Measurements from ENCODE around the gene CHST11.

The CHST11 gene

GRCh38 chr12:104657726-104658484, 201.2 kb downstream of the CHST11 start:
- DNase-seq = no peak

- no peak for DNase-seq
Measured at GRCh38 chr12:104659058-104659457, 202.3 kb downstream of the CHST11 start.

GRCh38 chr12:104662203-104662602, 205.5 kb downstream of the CHST11 start:
- DNase-seq = no peak

- no peak for DNase-seq
Measured at GRCh38 chr12:104662908-104663307, 206.2 kb downstream of the CHST11 start.

- DNase-seq = no peak
Measured at GRCh38 chr12:104664351-104664750, 207.6 kb downstream of the CHST11 start.

- DNase-seq = no peak
Measured at GRCh38 chr12:104665296-104665695, 208.5 kb downstream of the CHST11 start.

- peak; percentile 62 to 69 for DNase-seq
Measured at GRCh38 chr12:104667139-104667538, 210.4 kb downstream of the CHST11 start.

- peak; percentile 84 to 95 for DNase-seq
Measured at GRCh38 chr12:104668274-104668718, 211.5 kb downstream of the CHST11 start.

GRCh38 chr12:104669089-104669721, 212.5 kb downstream of the CHST11 start:
- no peak for DNase-seq

GRCh38 chr12:104669851-104670337, 213.1 kb downstream of the CHST11 start:
- DNase-seq = peak; percentile 75 to 86

GRCh38 chr12:104670439-104671408, 214.0 kb downstream of the CHST11 start:
- DNase-seq = peak; percentile 94 to 99

GRCh38 chr12:104671409-104672095, 214.8 kb downstream of the CHST11 start:
- peak; percentile 98 for DNase-seq

- peak in 1 of 2 donors; percentile 19 for DNase-seq
Measured at GRCh38 chr12:104672096-104672445, 215.3 kb downstream of the CHST11 start.

- DNase-seq = peak; percentile 93 to 99
Measured at GRCh38 chr12:104672501-104673265, 215.9 kb downstream of the CHST11 start.

GRCh38 chr12:104673294-104673693, 216.5 kb downstream of the CHST11 start:
- no peak for DNase-seq

- DNase-seq = peak in 1 of 2 donors; percentile 43
Measured at GRCh38 chr12:104673696-104674482, 217.1 kb downstream of the CHST11 start.

GRCh38 chr12:104676636-104677035, 219.9 kb downstream of the CHST11 start:
- no peak for DNase-seq

GRCh38 chr12:104677441-104678089, 220.8 kb downstream of the CHST11 start:
- DNase-seq = no peak

- no peak for DNase-seq
Measured at GRCh38 chr12:104680070-104680469, 223.3 kb downstream of the CHST11 start.

- DNase-seq = peak; percentile 82 to 94
Measured at GRCh38 chr12:104680491-104680890, 223.7 kb downstream of the CHST11 start.
